GM23338 (cell line): ENCODE data around the gene MORC2.

Experiments
- CTCF ChIP-seq, 2 experiments: fragments of 200-600 bp in 1 of 2; sonication (generic) in 1 of 2; conservative IDR thresholded peaks; 2 replicates each; pipeline versions ENCODE4 v1.5.1 to v1.6.1; 2016 to 2017; ENCODE audit warnings: antibody characterized with exemption in 2 of 2, low read depth in 2 of 2, mild to moderate bottlenecking in 2 of 2, moderate library complexity in 1 of 2
- EZH2phosphoT487 ChIP-seq: fragments of 200-600 bp; sonication (generic); IDR thresholded peaks from one replicate; pipeline ENCODE4 v1.8.1; 2018; ENCODE audit warnings: antibody characterized with exemption; ENCODE audit not compliant: unreplicated experiment
- JUNB ChIP-seq: IDR thresholded peaks from one replicate; pipeline ENCODE4 v1.6.1; 2016; ENCODE audit warnings: antibody characterized with exemption; ENCODE audit not compliant: unreplicated experiment
- NANOG ChIP-seq: IDR thresholded peaks from 2 replicates; pipeline ENCODE4 v1.6.1; 2016; ENCODE audit warnings: antibody characterized with exemption, borderline replicate concordance
- ZNF331 ChIP-seq: fragments of 250-450 bp; sonication (Bioruptor Pico); IDR thresholded peaks from 2 replicates; pipeline ENCODE4 v1.5.0; 2020; ENCODE audit warnings: low read depth, mild to moderate bottlenecking, moderate library complexity
- TF ChIP-seq, protein P1 (sequence below): IDR thresholded peaks from one replicate; pipeline ENCODE4 v1.6.1; 2018; ENCODE audit warnings: antibody characterized with exemption; ENCODE audit not compliant: unreplicated experiment

DNA sequence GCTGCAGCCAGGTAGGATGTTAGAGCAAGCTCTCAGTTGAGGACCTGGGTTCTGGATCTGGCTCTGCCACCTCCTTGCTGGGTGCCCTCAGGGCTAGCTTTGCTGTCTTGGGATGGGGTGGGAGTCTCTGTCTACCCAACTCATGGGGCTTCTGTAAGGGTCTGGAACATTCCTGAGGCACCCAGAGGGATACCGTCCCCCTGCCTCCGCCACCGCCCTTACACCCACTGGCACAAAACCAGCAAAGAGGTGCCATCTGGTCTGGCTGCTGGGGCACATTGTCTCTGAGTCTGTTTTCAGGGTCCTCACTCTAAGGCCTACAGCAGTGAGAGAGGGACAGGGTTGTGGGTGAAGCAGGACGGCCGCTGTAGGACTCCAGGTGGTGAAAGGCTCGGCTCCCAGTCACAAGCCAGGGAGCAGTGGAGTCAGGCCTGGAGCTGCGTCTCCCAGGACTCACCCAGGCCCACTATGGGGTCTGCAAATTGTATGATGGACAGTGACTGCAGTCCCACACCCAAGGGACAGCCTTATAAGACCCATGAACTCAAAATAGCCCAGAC lies 84.9 kb downstream of the MORC2 start:
- TF ChIP-seq EZH2phosphoT487 (no peak), CTCF (conservative IDR thresholded peaks at IDR 0.05; ENCODE audit: low read depth in 2 of 2) (no peak), NANOG (no peak), JUNB (no peak), ZNF331 (CRISPR knock-in tag) (no peak)
- TF ChIP-seq, protein P1, sequence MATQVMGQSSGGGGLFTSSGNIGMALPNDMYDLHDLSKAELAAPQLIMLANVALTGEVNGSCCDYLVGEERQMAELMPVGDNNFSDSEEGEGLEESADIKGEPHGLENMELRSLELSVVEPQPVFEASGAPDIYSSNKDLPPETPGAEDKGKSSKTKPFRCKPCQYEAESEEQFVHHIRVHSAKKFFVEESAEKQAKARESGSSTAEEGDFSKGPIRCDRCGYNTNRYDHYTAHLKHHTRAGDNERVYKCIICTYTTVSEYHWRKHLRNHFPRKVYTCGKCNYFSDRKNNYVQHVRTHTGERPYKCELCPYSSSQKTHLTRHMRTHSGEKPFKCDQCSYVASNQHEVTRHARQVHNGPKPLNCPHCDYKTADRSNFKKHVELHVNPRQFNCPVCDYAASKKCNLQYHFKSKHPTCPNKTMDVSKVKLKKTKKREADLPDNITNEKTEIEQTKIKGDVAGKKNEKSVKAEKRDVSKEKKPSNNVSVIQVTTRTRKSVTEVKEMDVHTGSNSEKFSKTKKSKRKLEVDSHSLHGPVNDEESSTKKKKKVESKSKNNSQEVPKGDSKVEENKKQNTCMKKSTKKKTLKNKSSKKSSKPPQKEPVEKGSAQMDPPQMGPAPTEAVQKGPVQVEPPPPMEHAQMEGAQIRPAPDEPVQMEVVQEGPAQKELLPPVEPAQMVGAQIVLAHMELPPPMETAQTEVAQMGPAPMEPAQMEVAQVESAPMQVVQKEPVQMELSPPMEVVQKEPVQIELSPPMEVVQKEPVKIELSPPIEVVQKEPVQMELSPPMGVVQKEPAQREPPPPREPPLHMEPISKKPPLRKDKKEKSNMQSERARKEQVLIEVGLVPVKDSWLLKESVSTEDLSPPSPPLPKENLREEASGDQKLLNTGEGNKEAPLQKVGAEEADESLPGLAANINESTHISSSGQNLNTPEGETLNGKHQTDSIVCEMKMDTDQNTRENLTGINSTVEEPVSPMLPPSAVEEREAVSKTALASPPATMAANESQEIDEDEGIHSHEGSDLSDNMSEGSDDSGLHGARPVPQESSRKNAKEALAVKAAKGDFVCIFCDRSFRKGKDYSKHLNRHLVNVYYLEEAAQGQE: no peak
